Effector CD4-positive, alpha-beta T cell (primary cell): ENCODE measurements around the gene ENOX2.
"Not testable (repeated sequence)": the region's sequence is repeated elsewhere in the genome, so short reads cannot be mapped to it uniquely, and the experiment has no call there.

Source experiments
- DNase-seq: peaks from one replicate; pipeline ENCODE4 v3.0.0-alpha.2; 2020

The ENOX2 gene

GRCh38 chrX:130819367-130819766 is 83.6 kb downstream of the ENOX2 start:
- DNase-seq: not testable (repeated sequence)

GRCh38 chrX:130813932-130814331 is 89.1 kb downstream of the ENOX2 start:
- not testable (repeated sequence) for DNase-seq

DNA sequence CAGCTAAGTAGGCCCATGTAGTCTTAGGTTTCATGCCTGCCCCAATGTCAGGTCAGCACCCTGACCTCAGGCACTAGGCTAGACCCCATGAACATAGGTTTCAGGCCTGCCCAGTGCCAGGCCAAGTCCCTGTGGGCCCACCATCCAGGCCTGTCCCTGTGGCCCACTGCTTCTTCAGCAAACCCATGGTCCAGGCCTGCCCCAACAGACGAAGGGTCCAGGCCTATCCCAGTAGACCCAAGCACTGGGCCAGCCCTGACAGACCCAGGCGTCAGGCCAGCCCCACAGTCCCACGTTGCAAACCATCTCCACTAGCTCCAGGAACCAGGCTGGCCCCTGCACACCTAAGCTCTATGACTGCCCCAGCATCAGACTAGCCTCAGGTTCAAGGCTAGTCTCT is 92.4 kb downstream of the ENOX2 start:
- no peak for DNase-seq

- DNase-seq: no peak
These were observed 97.1 kb downstream of the ENOX2 start for GRCh38 chrX:130805903-130806302.

- no peak for DNase-seq
These were observed 99.5 kb downstream of the ENOX2 start for GRCh38 chrX:130803537-130803936.

DNA sequence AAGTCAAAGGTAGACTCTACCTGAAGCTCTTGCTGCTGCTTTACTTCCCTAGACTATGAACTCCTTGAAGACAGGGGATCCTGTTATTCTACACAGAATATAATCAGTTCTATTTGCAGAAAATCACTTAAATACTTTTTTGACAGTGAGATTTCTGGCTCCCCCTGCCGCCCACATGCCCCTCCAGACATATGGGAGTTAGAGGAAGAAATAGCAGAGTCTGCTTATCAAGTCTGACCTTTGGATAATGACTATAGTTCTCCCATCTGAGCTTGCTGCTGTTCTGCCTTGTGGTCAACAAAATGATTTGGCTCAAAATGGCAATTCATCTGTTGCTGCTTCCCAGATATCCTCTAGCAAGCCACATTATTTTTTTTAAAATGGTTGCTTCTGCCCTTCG is 101.1 kb downstream of the ENOX2 start:
- DNase-seq: no peak

DNA sequence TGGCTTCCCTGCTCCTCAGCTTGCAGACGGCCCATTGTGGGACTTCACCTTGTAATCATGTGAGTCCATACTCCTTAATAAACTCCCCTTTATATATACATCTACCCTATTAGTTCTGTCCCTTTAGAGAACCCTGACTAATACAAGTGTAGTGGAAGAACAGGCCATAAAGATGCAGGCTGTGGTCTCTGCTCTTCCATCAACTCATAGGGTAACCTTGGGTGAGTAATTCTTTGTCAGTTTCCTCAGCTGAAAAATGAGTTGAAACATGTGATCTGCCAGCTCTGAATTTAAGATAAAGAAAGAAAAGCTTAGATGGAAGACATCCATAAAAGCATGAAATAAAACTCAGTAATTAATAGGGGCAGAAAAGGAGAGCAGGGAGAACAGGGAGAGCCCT is 103.6 kb downstream of the ENOX2 start:
- no peak for DNase-seq

DNA sequence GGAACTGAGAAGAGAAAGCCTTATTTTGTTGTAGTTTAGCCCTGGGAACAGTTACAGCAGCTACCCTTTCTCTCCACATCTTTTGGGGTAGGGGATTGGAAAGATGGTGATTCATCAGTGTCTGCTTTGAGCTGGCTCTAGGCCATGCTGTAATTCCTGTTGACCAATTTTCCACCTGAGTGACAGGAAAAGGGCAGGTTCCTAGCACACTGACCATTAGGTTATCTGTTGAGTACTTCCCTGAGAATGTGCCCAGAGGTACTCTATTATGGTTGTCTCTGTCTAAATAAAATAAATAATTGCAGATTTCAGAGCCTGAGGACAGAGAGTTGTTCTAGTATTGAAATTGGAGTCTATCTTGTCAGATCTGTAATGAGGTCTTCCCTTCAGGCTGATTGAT is 109.0 kb downstream of the ENOX2 start:
- no peak for DNase-seq

DNA sequence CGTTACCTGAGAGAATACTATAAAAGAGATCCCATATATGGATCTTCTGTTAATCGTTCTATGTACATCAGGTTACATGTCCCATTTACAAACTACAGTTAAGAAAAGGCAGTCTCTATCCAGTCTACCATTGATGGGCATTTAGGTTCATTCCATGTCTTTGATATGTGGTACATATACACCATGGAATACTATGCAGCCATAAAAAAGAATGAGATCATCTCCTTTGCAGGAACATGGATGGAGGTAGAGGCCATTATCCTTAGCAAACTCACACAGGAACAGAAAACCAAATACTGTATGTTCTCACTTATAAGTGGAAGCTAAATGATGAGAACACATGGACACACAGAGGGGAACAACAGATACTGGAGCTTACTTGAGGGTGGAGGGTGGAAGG is 111.1 kb downstream of the ENOX2 start:
- not testable (repeated sequence) for DNase-seq

- DNase-seq: no peak
These were observed 113.2 kb downstream of the ENOX2 start for GRCh38 chrX:130789793-130790192.

DNA sequence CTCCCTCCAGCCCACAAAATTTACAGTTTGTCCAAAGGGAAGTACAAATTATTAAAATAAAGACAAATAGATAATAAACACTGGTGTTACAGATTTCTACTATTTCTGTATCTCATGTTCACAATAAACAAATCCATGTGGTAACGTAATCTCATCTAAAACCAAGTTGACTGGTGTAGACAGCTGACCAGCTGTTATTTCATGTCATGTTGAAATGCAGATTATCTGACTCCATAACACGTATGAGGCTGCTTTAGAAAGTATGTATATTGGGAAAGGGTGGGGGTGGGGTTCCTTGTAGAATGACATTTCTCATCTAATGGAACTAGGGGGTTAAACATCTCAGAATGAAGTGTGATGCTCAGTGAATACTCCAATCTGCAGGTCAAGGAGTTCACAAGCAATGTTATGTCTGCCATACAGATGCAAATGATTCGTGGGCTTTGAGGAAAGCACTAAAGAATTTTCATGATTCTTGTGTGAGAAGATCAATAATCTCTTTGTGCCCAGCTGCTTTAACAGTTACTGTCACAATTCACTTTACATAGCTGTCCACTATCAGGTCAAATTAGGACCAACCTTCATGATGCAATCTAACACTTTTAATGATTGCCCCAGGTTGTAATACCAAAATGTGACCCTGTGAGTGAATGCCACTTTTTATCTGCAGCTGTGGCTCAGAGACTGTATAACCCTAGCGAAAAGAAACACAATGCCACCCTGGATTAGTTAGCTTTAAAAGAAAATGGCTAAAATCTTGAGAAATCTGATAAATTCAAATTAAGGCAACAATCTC is 114.0 kb downstream of the ENOX2 start:
- DNase-seq: no peak

DNA sequence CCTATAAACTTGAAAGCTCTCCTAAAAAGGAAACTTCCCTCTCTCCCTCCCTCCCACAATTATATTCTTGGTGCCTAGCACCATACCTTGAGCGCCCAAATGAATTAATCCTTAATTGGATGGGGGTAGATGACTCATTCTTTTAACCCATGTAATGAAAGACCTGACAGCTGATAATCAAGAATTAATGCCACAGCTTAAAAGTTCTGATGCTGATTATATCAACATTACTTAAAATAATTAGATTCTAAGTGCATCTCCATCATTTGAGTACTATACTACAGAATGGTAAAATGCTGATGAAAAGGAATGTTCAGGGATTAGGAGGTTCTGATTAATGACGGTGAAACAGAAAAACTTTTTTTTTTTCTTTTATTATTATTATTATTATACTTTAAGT is 117.0 kb downstream of the ENOX2 start:
- no peak for DNase-seq

GRCh38 chrX:130778773-130779172 is 124.2 kb downstream of the ENOX2 start:
- no peak for DNase-seq

DNA sequence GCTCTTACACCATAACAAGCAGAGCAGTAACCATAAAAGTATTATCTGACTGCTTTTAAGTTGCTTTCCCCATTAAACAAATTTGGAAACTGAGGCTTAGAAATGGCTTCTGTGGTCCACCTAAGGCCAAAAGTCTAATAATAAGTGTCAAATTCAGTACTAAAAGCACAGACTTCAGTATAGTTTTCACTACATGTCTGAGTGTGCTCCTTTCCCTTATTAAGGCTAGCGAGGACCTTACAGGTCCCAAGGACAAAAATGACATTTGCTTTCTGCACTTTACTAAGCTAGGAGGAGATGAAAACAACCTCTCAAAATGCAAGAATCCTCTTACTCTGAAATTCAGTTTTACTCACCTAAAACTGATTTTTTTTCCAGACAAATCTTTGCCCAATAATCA is 127.2 kb downstream of the ENOX2 start:
- no peak for DNase-seq

DNA sequence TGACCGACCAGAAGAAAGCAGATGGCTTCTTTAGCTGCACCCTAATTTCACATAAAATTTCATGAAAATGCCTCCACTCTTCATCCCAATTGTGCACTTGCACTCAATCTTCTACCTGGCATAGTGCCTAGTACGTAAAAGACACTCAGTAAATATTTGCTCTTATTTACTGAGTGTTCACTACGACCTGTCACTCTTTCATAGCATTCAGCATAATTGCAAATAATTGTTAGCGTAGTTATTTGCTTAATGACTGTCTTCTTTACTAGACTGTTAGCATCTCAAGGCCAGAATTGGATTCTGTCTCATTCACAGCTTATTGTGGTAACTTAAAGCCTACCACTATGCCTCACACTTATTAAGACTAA is 130.2 kb downstream of the ENOX2 start:
- no peak for DNase-seq

DNA sequence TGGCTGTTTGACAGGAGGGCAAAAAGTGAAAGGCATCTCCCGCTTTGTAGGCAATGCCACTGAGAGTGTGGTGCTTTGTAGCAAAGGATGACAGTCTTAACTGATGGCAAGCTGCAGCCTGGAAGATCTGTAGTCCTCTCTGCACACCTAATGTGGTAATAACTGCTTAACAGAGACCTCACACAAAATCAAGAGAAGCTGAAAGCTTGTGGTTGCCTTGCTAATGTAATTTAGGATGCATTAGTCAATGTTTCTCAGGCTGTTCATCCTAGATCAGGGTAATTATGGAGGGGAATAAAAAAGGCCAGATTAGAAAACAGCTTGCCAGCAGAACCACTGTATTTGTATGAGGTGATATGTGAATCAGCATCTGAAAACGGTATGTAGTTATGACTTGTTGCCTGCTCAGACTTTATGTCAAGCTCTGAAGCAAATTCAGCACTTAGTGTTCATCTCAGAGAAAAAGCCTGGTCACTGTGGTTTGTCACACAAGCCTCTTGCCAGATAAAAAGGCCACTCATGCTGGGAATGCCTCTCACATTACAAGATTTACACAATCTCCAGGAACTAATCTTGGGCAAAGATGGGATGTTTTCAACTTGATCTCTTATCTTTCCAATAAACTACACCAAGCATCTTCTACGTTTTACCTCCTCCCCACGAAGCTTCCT is 130.8 kb downstream of the ENOX2 start:
- DNase-seq: no peak

DNA sequence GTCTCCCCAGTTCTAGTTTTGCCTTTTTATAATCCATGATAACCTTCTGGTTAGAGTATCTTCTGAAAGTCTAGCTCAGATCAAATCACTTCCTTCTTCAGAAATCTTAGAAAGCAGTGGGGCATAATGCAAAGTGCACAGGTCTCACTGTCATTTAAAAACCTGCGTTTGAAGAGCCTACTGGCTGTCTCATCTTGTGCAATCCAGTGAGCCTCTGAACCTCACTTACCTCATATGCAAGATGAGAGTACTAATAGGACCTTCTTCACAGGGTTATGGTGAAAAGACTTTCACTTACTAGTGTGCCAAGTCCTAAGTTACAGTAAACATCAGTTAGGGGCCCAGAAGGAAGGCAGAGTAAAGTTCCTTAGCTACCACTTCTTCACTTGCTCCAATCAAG is 131.4 kb downstream of the ENOX2 start:
- DNase-seq: no peak

- no peak for DNase-seq
These were observed 131.8 kb downstream of the ENOX2 start for GRCh38 chrX:130771230-130771629.

GRCh38 chrX:130770615-130771014 is 132.4 kb downstream of the ENOX2 start:
- no peak for DNase-seq

DNA sequence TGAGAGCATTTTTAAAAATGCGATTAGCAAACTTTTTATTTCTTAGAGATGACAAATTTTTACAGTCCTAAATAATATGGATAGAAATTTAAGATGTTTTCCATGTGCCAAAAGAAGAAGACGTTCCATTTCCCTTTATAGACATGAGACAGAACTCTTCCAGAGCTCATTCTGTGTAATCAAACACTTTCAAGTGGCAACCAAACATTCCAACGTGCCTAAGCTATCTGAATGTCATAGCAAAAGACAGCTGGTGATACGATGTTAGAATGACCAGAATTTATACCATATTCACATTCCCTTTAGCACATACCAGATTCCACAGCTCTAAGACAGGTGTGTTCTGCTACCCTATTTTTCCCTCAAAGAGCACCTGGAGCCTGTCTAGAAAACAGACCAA is 133.2 kb downstream of the ENOX2 start:
- no peak for DNase-seq

GRCh38 chrX:130758072-130758471 is 144.9 kb downstream of the ENOX2 start:
- DNase-seq: no peak

GRCh38 chrX:130756233-130756632 is 146.8 kb downstream of the ENOX2 start:
- no peak for DNase-seq

DNA sequence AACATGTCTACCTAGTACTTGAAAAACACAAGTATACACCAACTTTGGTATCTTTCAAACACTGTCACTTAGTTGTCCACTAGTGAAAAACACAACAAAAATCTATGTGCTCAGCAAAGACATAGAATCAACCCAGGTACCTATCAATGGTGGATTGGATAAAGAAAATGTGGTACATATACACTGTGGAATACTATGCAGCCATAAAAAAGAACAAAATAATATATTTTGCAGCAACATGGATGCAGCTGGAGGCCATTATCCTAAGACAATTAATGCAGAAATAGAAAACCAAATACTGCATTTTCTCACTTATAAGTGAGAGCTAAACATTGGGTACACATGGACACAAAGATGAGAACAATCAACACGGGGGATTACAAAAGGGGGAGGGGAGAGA is 148.7 kb downstream of the ENOX2 start:
- no peak for DNase-seq

- no peak for DNase-seq
These were observed 156.2 kb downstream of the ENOX2 start for GRCh38 chrX:130746709-130747342.
